GM18907 (cell line): ENCODE results near the gene ZDHHC12.

Experiments
- ATAC-seq: cut with Tn5 transposase; IDR thresholded peaks from one replicate; pipeline ENCODE4 v1.9.1; 2021; ENCODE audit warnings: mild to moderate bottlenecking, moderate library complexity; ENCODE audit not compliant: unreplicated experiment

ZDHHC12 gene

DNA sequence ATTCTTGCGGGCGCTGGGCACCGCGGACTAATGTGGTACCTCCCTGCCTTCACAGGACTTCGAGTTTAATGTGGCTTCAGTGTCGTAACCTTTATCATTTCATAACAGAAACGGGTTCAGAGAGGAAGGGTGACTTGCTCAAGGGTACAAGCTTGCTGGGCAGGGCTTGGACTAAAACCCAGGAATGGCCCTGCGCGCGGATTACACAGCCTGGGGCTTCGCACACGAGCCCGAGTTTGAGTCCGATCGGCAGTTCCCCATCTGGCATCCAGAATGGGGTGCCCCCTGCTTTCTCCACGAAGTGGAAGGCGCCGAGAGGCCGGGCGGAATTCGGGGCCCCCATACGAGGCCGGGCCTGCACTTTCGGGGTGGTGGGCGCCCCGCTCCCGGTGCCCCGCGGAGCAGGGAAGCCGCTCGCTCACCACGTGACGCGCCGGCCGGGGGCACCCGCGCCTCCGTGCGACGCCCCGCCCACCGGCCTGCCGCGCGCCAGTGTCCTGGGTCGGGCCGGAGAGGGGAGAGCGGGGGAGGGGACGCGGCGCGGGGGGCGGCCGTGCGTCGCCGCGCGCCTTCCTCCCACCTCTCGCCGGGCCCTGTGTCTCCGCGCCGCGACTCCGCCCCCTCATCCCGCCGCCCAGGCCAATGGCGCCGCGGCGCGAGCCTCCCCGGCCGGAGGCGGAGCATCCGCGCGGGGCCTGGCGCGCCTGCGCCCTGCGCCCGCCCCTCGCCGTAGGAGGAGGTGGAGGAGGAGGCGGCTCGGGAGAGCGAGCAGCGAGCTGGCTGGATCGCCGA, 35.2 kb downstream of the ZDHHC12 start, which contains the start of gene SET:
Gene SET (plus strand): TSS at position 722 of the 792 bp plus-strand sequence. CDS start 361 bp downstream, outside the sequence.
- peak; percentile 67 for ATAC-seq

DNA sequence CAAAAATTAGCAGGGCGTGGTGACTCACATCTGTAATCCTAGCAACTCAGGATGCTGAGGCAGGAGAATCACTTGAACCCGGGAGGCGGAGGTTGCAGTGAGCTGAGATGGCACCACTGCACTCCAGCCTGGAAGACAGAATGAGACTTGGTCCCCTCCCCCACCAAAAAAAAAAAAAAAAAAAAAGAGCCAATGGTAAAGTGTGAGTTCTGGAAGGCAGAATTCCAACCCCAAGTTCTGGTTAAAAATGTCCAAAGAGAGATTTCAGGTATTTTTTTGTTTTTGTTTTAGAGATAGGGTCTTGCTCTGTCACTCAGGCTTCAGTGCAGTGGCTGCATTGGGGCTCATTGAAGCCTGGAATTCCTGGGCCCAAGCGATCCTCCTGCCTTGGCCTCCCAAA, 36.5 kb downstream of the ZDHHC12 start:
- no peak for ATAC-seq

- ATAC-seq, result no peak
Measured at GRCh38 chr9:128685636-128686489, 38.1 kb downstream of the ZDHHC12 start.

DNA sequence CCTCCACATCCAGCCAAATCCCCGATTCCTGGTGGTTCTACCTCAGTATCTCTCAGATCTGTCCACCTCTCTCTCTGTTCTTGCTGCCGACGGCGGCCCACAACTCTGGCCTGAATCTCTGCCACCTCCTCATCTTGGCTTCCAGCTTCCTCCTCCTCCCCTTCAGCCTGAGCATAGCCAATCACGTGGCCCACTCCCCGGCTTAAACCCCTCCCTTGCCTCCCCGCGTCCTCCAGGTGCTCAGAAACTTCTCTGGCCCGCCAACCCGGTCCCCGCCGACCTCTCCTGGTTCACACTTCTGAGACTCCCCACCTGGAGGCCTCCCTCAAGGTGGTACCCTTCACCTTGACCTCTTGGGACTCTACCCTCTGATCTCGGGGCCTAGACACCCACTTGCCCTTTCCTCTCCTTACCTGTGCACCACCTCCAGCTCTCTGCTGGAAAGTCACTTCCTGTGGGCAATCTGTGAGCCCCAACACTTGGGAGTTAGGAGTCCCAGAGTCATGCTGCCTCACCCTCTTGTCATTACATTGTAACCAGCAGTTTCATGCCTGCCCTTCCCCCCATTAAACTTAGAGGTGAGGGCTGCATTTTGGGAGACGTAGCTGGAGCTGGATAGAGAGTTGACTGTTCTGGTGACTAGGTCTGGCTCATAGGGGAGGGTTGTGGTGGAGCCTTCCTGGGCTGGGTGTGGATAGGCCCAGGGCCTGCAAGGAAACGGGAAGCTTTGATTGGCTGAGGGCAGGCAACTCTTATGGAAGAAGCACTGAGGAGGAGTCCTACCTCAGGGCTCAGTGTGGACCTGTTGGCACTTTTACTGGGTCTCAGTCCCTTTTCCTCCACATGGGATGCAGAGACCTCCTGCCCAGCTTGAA, 39.4 kb downstream of the ZDHHC12 start:
- ATAC-seq, result peak; percentile 36

GRCh38 chr9:128684065-128684324, 39.9 kb downstream of the ZDHHC12 start:
- no peak for ATAC-seq

DNA sequence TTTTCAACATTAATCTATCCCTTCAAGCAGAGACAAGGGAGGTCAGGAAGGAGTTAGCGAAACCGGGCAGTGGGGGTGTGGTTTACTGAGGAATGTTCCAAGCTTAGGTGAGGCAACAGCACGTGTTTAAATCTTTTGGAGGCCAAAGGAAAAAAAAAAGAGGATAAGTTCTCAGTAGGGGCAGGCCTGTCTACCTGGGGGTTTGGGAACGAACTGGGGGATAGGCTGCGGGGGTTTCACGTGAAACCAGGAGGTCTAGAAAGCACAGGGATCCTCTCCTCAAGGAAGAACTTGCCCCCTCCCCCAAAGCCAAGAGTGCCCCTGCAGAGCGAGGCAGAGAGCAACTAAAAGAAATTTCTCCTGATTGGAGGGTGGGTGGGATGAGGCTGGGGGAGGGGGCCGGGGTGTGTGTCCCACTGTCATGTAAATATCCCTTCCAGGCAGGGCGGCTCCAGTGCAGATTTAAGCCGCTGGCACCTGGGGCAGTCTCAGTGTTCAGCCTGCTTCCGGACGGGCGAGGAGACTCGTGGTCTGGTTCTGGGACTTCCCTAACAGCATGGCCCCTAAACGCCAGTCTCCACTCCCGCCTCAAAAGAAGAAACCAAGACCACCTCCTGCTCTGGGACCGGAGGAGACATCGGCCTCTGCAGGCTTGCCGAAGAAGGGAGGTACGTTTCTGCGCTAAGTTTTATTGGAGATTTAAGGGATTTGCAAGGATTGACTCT, 40.4 kb downstream of the ZDHHC12 start:
- ATAC-seq, result peak; percentile 30

DNA sequence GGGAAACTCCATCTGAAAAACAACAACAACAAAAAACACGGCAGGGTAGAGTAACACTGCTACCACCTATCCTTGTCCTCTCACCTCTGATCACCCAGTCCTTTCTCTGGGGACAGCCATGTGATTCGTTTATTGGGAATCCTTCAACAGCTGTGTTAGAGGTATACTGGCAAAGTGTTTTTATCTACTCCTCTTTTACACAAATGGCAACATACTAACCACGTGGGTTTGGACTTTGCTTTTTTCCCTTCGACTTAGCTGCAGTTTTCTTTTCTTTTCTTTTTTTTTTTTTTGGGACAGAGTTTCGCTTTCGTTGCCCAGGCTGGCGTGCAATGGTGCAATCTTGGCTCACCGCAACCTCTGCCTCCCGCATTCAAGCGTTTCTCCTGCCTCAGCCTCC, 46.1 kb downstream of the ZDHHC12 start:
- ATAC-seq, result no peak

DNA sequence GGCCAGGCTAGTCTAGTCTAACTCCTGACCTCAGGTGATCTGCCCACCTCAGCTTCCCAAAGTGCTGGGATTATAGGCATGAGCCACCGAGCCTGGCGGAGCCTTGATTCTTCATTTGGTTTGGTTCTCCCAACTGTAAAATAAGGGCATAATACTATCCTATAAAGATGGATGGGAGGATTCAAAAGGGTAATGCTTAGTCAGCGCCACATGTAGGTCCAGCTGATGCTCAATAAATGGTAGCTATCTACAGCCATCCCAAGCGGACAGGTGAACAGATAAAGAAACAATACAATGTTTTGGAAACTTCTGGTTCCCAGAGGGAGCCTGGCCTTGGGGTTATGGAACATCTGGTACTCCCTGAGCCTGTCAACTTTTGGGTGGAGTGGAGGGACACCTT, 48.5 kb downstream of the ZDHHC12 start:
- no peak for ATAC-seq
